A673 (cell line): Measurements from ENCODE around the gene MTREX.

Experiments used
- EZH2 ChIP-seq: fragments of 200-600 bp; sonication (generic); IDR thresholded peaks from 2 replicates; pipeline ENCODE4 v1.6.1; 2017; ENCODE audit warnings: borderline replicate concordance, low read depth, mild to moderate bottlenecking, mixed read lengths, antibody characterized with exemption, low read length; ENCODE audit not compliant: poor library complexity, severe bottlenecking
- TF ChIP-seq, protein P1 (sequence below): fragments of 300-800, 200-600 bp; sonication (generic); conservative IDR thresholded peaks from 2 replicates; pipeline ENCODE4 v1.5.1; 2017; ENCODE audit warnings: low read depth, mild to moderate bottlenecking, antibody characterized with exemption, low read length, moderate library complexity, mixed read lengths

DNA sequence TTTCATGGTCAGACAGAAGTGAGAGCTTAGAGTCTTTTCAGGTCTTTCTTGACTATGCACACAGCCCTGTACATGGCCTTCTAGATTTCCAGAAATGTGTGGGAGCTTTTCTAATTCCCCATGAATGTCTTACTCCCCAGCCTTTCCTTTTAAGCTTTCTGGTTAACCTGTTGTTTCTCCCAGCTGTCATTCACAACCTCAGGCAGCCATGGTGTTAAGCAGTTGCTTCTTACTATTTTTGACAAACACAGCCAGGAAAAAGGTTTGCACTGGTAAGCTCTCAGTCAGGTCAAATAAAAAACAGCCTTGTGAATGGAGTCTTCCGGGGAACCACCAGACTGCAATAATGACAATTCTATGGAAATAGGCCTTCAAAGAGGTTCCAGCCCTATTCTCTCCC lies 84.9 kb downstream of the MTREX start:
- TF ChIP-seq, protein P1, sequence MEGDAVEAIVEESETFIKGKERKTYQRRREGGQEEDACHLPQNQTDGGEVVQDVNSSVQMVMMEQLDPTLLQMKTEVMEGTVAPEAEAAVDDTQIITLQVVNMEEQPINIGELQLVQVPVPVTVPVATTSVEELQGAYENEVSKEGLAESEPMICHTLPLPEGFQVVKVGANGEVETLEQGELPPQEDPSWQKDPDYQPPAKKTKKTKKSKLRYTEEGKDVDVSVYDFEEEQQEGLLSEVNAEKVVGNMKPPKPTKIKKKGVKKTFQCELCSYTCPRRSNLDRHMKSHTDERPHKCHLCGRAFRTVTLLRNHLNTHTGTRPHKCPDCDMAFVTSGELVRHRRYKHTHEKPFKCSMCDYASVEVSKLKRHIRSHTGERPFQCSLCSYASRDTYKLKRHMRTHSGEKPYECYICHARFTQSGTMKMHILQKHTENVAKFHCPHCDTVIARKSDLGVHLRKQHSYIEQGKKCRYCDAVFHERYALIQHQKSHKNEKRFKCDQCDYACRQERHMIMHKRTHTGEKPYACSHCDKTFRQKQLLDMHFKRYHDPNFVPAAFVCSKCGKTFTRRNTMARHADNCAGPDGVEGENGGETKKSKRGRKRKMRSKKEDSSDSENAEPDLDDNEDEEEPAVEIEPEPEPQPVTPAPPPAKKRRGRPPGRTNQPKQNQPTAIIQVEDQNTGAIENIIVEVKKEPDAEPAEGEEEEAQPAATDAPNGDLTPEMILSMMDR: no peak
- TF ChIP-seq EZH2: no peak
